CD4-positive, alpha-beta T cell treated with Interferon gamma for 1 hour (primary cell): ENCODE results near the gene TRIM65.

ENCODE experiments used
- DNase-seq: peaks from one replicate; pipeline ENCODE4 v3.0.0-alpha.2; 2020

The TRIM65 gene

GRCh38 chr17:75896415-75897159 lies at the start of gene TRIM65:
TSS of gene TRIM65 (minus strand) at chr17:75896951. CDS start at chr17:75896937, 14 bp downstream.
- peak; percentile 80 for DNase-seq

- DNase-seq = no peak
These were observed 48.5 kb upstream of the TRIM65 start for GRCh38 chr17:75945211-75945610.

GRCh38 chr17:75943491-75943890 lies 46.7 kb upstream of the TRIM65 start:
- no peak for DNase-seq

- DNase-seq = no peak
These were observed 45.7 kb upstream of the TRIM65 start for GRCh38 chr17:75942473-75942872.

GRCh38 chr17:75941442-75941819 lies 44.7 kb upstream of the TRIM65 start:
- DNase-seq = no peak

GRCh38 chr17:75940727-75941441 lies 44.1 kb upstream of the TRIM65 start, which contains the start of gene FBF1:
TSS of gene FBF1 (minus strand) at chr17:75941042. CDS start at chr17:75938149, 2,893 bp downstream.
- peak; percentile 85 for DNase-seq

- DNase-seq = no peak
These were observed 40.9 kb upstream of the TRIM65 start for GRCh38 chr17:75937652-75938051.

GRCh38 chr17:75933808-75934207 lies 37.1 kb upstream of the TRIM65 start:
- DNase-seq = no peak

GRCh38 chr17:75932852-75933251 lies 36.1 kb upstream of the TRIM65 start:
- DNase-seq = no peak

GRCh38 chr17:75931062-75931461 lies 34.3 kb upstream of the TRIM65 start:
- DNase-seq = no peak

- peak; percentile 16 for DNase-seq
These were observed 30.7 kb upstream of the TRIM65 start for GRCh38 chr17:75927286-75927922.

- no peak for DNase-seq
These were observed 29.7 kb upstream of the TRIM65 start for GRCh38 chr17:75926456-75926855.

- DNase-seq = no peak
These were observed 29.2 kb upstream of the TRIM65 start for GRCh38 chr17:75925912-75926311.

GRCh38 chr17:75925103-75925502 lies 28.4 kb upstream of the TRIM65 start:
- no peak for DNase-seq

- DNase-seq = no peak
These were observed 26.5 kb upstream of the TRIM65 start for GRCh38 chr17:75922963-75923874.

- DNase-seq = no peak
These were observed 25.6 kb upstream of the TRIM65 start for GRCh38 chr17:75922173-75922961.

- no peak for DNase-seq
These were observed 24.8 kb upstream of the TRIM65 start for GRCh38 chr17:75921596-75921995.

GRCh38 chr17:75920045-75920560 lies 23.4 kb upstream of the TRIM65 start:
- no peak for DNase-seq

GRCh38 chr17:75919611-75920010 lies 22.9 kb upstream of the TRIM65 start:
- no peak for DNase-seq

- DNase-seq = no peak
These were observed 21.2 kb upstream of the TRIM65 start for GRCh38 chr17:75917917-75918445.
